Measurements from ENCODE around the gene NUAK2.

Gene NUAK2

DNA sequence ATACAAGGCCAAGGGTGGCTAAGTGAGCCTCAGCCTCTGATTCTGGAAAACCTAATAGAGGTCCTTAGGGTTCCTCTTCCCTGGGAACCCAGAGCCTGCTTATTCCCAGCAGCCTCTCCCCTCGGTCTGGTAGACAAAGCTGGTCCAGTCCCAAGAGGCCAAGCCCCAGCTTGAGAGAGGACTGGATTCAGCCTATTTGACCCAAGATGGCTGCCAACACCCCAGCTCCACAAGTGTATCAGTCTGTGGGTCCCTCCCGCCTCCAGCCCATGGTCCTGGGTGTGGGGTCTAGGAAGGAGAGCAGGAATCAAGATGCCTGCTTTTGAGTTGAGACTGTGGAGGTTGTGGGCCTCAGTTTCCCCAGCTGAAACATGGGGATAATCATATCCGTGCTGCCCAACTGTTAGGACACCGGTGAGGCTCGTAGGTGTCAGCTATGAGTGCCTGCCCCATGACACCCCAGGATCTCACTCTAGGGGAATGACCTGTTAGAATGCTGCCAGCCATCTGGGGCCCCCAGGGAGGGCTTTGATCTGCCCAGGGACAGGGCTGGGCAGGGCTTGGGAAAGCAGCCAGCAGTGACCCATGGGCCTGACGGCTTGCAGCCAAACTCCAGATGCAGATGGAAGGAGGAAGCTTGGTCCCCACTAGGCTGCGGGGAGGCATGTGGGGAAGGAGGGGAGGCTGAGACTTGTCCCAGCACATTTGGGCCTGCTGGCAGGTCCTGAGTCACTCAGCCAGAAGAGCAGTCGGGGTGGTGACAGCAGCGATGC is 45.4 kb downstream of the NUAK2 start:
- DNase-seq, result peak in 34 of 56 donors; percentile 10 to 74 (median 34)

DNA sequence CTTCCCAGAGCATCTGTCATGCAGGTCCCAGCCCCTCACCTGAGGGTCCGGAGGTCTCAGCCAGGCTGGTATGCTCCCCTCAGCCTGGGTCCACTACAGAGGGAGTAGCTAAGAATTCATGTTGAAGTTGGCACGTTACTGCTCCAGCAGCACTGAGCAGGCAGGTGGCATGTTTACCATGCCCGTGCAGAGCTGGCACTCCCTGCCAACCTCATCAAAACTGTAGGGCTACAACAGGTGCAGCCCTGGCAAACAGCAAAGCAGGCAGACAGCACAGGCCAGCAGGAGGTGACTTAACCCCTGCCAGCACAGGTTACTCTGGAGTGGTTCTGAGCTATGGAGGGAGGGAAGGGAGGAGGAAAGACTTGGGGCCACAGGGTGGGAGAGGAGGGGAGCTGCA is 46.4 kb downstream of the NUAK2 start:
- no peak for DNase-seq

DNA sequence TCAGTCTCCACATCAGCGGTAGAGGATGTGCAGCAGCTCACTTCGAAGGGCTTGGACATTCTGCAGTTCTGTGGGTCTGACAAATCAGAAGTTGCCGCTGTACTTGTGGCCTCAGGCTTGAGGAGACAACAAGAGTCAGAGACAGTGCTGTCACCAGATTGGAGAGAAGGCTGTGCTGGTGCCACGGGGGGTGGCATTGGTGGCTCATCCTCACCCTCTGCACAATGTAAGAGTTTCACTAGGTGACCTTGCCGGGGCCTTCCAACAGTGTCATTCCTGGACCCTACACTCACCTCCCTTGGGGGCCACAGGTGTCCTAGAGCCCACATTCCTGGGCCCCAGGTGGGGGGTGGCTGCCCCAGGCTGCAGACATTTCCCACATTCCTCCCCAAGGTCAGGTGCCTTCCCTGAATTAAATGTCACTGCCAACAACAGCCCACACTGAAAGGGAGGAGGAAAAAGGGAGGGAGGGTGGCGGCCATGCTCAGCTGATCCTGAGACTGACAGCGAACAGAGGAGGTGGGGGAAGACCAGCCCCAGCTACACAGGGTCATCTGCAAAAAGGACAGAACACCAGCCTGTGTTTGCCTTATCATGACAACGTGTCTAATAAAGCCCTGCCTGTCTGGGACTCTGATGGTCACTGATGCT is 47.4 kb downstream of the NUAK2 start:
- peak in 1 of 56 donors; percentile 16 for DNase-seq

DNA sequence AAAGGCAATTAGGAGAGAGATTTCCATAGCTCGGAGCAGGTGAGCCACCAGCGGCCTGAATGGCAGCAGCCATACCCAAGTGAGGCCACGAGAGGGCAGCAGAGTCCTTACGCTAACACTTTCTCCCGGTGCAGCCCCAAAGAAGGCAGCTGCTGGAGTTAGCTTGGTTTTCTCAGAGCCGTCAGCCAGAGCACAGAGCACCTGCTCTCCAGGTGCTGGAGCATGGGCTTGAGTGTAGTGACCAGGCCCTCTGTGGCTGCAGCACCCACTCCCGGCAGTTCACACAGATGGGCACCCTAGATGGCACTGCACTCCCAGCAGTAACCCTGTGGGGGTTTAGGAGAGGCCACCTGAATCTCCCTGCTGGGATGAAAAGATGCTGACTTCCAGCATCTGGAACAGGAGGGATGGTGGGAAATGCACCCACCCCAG is 48.0 kb downstream of the NUAK2 start:
- peak in 55 of 56 donors; percentile 21 to 93 (median 72) for DNase-seq

DNA sequence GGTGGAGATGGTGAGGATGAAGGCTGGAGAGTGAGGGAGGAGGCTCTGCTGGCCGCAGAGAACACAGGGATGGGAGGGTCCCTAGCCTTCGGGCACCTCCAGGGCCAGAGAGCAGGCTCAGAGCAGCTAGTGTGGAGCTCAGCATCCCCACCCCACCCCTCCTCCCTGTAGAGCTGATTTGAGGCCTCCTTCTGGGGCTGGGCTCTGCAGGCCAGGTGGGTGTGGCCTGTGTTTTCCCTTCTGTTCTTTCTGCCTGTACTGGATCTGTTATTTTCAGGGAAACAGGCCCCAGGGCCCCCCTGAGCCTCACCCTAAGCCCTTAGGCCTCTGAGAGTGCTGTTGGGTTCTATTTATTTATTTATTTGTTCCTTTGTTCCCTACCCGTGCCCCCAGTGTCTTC is 49.0 kb downstream of the NUAK2 start:
- no peak for DNase-seq

DNA sequence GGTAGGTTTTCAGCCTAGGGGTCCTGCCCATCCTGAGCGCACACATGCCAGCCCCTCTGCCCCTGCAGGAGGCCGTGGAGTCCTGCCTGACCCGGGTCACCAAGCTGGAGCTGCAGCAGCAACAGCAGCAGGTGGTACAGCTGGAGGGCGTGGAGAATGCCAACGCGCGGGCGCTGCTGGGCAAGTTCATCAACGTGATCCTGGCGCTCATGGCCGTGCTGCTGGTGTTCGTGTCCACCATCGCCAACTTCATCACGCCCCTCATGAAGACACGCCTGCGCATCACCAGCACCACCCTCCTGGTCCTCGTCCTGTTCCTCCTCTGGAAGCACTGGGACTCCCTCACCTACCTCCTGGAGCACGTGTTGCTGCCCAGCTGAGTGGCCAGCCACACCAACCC is 49.8 kb downstream of the NUAK2 start:
- DNase-seq, result no peak

DNA sequence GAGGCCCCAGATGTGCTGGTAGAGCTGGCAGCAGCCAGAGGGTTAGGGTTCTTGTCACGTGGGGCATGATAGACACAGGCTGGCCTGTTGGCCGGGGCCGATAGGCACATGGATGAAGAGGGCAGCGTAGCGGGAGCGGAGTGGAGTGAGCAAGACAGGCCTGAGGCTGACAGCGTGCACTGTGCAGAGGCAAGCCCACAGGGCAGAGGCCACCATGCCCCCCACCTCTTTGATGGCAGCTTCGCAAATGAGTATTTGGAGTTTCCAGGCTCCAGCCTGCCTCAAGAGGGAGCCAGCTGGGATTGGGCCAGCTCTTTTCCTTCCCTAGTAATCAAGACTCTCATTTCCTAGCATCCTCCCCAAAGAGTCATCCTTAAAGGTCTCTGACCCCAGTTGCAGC is 50.3 kb downstream of the NUAK2 start:
- peak in 28 of 56 donors; percentile 26 to 79 (median 57) for DNase-seq

DNA sequence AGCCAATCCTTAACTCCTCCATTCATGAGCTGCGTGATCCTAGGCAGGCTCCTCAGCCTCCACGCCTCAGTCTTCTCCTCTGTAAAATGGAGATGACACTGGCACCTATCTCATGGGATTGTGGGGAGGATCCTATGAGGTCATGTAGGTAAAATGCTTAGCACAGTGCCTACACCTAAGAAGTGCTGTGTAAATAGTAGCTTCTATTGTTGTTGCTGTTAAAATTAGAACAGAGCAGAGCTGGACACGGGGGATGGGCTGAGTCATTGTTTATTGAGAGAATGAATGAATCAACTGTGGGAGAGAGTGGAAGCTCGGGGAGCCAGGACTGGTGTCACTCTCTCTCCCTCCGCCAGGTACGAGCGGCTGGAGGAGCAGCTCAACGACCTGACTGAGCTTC is 50.8 kb downstream of the NUAK2 start:
- peak in 31 of 56 donors; percentile 13 to 79 (median 57) for DNase-seq

DNA sequence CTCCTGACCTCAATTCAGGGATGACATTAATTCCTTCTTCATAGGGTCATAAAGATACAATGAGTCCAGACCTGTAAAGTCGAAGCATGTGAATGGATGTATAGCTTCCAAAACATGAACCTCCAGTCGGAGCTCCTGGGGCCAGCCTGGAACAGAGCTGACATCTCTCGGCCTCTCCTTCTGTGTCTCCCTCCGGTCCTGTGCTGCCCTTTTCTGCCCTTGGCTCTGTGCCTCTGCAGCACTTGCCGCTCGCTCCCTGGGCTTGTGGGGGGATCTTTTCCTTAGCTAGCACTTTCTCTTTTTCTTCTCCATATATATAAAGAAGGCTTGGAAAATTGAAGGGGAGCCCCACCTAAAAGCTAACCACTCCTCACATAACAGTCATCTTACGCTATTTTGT is 51.3 kb downstream of the NUAK2 start:
- no peak for DNase-seq

DNA sequence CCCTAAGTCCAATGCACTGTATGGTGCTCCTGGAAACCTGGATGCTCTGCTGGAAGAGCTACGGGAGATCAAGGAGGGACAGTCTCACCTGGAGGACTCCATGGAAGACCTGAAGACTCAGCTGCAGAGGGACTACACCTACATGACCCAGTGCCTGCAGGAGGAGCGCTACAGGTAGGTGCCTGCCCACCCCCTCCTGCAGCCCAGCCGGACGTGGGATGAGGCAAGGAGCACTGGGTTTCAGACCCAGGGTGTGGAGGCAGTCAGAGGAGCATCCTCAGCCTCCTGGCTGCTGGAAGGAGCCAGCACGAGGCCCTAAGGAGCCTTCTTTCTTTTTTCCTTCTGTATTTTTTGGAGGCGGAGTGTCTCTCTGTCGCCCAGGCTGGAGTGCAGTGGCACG is 51.8 kb downstream of the NUAK2 start:
- no peak for DNase-seq

DNA sequence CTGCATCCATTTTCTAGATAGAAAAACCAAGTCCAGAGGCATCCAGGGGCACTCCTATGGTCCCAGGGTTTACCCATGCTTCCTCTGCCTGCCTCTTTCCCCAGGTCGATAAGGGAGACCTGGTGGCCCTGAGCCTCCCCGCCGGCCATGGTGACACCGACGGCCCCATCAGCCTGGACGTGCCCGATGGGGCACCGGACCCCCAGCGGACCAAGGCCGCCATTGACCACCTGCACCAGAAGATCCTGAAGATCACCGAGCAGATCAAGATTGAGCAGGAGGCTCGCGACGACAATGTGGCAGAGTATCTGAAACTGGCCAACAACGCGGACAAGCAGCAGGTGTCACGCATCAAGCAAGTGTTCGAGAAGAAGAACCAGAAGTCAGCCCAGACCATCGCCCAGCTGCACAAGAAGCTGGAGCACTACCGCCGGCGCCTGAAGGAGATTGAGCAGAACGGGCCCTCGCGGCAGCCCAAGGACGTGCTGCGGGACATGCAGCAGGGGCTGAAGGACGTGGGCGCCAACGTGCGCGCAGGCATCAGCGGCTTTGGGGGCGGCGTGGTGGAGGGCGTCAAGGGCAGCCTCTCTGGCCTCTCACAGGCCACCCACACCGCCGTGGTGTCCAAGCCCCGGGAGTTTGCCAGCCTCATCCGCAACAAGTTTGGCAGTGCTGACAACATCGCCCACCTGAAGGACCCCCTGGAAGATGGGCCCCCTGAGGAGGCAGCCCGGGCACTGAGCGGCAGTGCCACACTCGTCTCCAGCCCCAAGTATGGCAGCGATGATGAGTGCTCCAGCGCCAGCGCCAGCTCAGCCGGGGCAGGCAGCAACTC is 52.5 kb downstream of the NUAK2 start:
- no peak for DNase-seq

DNA sequence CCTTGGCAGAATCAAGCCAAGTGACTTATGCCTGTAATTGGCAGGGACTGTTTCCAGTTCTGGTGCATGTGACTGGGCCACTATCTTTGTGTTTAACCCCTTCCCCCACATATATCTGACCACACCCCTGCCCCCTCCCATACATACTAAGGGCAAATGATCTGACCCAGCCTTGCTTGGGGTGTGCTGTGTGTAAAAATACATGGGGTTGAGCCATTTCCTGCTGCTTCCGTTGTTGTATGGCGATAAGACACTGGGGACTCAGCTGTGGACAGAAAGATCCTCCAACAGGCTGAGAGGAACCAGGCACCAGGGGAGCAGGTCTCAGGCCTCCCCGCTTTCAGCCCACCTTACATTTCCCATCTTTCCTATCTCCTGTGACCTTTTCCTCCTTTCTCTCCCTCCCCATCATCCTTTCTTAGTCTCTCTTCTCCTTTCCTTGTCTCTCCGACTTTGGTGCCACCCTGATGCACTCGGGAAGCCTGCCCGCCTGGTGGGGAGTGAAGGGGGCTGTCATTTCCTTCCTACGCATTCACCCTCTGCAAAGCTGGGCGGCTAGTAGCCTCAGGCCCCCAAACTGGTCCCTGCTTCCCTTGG is 54.1 kb downstream of the NUAK2 start:
- no peak for DNase-seq

DNA sequence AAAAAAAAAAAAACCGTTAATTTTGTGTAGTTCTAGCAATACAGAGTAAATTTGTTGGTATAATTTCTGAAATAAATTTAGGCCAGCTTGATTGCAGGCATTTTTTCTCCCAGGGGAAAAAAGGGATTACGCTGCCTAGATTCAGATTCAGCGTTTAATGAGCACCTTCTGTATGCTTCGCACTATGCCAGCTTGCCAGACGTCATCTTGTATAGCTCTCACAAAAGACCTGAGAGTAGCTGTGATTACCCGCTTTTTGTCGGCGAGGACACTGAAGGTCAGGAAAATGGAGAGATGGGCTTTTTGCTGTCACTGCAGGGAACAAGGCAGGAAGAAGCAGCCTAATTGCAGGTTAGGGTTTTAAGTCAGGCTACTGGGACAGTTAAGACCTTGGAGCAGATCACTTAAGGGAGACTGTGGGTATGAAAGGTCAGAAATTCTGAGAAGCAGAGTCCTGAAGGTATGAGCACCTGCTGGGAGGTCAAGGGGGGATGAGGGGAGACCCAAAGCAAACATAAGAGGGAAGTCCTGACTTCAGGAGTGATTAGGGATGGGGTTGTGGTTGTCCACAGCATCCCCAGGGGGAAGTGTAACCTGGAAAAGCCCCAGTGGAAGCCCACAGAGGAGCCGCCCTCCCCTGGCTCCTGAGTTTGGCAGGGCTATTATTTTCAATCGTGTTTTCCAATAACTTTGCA is 54.8 kb downstream of the NUAK2 start:
- no peak for DNase-seq

DNA sequence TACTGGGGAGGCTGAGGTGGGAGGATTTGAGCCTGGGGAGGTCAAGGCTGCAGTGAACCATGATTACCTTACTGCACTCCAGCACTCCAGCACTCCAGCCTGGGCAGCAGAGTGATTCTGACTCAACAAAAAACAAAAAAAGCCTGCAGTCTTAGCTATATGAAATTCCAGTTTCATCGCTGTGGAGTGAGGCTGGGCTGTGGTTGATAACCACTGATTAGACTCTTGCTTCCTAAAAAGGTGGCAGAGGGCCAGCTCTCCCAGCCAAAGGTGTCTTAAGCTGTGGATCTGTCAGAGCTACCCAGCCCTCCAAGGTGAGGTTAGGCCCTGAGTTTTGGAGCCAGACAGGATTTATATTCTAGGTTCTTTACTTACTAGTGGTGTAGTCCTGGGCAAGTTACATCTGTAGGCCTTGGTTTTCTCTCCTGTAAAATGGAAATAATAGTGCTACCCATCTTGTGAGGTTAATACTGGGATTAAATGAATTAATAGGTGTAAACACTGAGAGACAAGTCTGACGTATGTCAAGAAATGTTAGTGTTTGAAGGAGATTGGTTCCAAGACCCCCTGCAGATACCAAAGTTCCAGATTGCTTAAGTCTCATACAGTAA is 57.9 kb downstream of the NUAK2 start:
- no peak for DNase-seq

DNA sequence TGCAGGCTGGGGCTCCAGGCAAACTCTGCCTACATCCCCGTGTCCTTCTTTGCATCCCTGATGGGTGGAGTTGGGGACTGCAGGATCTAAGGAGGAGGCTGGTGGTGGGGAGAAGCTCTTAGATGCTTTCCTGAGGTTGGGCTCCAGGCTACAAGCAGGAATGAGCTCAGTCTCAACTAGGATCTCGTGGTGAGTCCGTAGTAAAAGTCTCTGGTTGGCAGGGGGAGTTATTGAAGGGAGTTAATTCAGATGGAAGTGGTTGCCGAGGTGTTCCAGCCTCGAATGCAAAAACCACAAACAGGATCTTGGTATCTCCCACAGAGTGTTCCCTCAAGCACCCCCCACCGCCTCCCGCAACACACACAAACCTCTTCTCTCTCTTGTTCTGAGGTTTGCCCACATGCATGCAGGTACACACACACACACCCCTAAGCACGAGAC is 58.8 kb downstream of the NUAK2 start:
- no peak for DNase-seq

DNA sequence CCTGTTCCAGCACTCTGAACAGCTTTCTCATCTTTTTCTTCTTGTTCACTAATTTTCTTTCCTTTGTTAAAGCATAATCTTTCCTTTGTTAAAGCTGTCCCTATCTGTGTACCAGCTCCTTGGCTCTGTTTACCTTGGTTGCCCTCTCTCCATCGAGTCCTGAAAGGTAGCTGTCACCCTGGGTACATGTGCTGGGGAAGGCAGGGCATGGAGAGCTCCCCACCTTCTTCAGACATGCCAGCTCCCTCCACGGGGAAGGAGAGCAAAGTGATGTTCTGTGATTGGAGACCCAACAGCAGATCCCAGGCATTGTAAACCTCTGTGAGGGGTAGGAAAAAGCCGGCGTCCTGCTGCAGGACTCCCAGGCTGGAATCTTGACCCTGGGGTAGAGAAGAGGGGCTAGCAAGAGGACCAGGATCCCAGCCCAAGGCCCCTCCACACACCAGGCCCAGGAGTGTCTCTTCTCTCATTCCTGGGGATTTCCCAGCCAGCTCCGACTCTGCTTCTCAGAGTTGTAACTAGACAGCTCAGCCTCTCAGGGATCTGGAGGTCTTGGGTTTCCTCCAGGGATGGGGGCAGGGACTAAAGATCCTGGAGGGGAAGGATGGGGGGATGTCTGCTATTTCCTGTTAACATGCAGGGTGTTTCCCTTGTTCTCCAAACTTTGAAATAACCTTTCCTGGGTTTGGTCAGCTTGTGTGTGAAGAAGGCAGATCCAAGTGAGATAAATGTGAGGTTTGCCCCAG is 59.4 kb downstream of the NUAK2 start:
- no peak for DNase-seq

DNA sequence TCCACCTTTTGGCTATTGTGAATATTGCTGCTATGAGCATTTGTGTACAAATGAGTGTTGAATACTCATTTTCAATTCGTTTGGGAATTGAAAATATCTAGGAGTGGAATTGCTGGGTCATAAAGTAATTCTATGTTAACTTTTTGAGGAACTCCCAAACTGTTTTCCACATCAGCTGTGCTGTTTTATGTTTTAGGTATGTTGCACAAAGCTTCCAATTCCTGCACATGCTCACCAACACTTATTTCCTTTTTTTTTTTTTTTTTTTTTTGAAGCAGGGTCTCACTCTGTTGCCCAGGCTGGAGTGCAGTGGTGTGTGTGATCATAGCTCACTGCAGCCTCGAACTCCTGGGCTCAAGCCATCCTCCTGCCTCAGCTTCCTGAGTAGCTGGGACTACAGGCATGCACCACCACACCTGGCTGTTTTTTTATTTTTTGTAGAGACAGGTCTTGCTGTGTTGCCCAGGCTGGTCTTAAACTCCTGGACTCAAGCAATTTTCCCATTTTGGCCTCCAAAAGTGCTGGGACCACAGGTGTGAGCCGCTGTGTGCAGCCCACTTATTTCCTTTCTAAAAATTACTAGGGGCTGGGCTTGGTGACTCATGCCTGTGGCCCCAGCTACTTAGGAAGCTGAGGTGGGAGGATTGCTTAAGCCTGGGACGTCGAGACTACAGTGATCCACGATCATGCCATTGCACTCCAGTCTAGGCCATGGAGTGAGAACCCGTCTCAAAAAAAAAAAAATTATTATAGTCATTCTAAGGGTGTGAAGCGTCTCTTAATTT is 60.4 kb downstream of the NUAK2 start:
- peak in 1 of 56 donors; percentile 23 for DNase-seq

DNA sequence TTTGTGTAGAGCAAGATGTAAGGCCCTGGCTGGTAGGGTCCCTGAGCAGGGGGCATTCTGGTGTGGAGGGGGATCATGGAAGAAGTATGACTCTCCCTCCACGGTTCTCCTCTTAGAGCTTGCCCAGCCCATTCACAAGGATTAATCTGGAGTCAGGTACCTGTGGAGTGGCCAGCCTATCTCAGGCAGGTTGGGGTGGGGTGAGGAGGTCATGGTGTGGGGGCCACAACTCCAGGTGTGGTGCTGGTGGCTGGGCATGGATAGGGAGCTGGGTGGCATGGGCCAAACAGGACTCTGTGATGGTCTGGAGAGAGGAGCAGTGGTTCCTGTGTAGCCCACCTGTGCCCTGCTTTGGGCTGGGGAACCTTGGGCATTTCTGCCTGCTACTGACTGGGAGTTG is 61.5 kb downstream of the NUAK2 start:
- no peak for DNase-seq

DNA sequence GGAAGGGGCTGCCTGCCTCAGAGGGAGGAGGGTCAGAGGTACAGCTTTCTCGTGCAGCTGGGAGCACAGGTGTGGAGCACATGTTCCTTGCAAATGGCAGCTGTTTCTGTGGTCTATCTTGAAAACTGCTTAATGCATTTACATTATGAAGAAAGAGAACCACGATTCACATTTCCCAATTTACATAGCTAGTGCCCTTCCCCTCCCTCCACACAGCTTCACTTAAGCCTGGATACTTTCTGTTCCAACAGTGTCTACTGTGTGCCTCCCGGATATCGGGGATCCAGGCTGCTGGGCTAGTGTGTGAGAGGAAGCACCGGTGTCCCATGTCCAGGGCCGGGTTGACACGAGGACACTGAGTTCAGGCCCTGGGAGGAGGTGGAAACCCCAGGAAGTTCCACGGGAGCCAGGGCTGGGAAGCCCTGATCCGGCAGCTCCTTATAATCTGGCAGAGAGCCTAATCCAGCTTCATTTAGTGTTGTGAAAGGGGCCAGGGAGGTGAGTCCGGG is 62.2 kb downstream of the NUAK2 start:
- peak in 1 of 56 donors; percentile 35 for DNase-seq
